Hepatocyte (in vitro differentiated cells): Measurements from ENCODE around the gene RGS3.

Experiments
- EZH2 ChIP-seq: fragments of 200-600 bp; sonication (generic); IDR thresholded peaks from 2 replicates; pipeline ENCODE4 v1.6.1; 2016; ENCODE audit warnings: antibody characterized with exemption, mild to moderate bottlenecking, borderline replicate concordance
- EZH2phosphoT487 ChIP-seq: fragments of 200-600 bp; sonication (generic); IDR thresholded peaks from one replicate; pipeline ENCODE4 v1.6.1; 2018; ENCODE audit warnings: antibody characterized with exemption, mild to moderate bottlenecking, low read depth, moderate library complexity; ENCODE audit not compliant: unreplicated experiment, severe bottlenecking
- TF ChIP-seq, protein P1 (sequence below): fragments of 200-600 bp; sonication (generic); IDR thresholded peaks from 2 replicates; pipeline ENCODE4 v1.5.1; 2016; ENCODE audit warnings: antibody characterized with exemption, mild to moderate bottlenecking; ENCODE audit not compliant: poor library complexity

DNA sequence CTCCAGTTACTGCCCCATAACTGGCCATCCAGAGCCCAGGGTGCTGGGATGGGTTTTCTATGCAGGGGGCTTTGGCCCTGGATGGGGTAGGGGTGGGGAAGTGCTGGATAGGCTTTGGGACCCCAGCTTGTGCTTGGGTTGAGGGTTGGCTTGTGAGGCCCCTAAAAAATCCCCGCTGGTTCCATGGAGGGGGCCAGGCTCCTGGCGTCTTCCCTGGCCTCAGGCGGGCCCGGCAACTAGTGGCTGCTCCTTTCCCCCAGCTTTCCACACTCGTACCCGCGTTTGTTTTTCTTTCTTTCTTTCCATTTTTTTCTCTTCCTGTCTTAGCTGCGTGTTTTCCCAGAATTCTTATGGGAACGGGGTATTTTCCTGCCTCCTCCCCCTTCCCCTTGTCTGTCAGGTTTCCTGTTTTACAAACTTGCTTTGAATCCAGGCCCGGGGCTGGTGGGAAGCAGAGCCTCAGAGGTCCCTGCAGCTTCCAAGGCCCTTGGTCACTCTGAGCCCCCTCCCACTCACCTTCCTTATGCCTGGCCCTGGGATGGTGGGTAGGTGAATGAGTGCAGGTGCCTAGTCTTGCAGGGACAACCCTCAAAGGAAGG is 40.2 kb downstream of the RGS3 start:
- TF ChIP-seq, protein P1, sequence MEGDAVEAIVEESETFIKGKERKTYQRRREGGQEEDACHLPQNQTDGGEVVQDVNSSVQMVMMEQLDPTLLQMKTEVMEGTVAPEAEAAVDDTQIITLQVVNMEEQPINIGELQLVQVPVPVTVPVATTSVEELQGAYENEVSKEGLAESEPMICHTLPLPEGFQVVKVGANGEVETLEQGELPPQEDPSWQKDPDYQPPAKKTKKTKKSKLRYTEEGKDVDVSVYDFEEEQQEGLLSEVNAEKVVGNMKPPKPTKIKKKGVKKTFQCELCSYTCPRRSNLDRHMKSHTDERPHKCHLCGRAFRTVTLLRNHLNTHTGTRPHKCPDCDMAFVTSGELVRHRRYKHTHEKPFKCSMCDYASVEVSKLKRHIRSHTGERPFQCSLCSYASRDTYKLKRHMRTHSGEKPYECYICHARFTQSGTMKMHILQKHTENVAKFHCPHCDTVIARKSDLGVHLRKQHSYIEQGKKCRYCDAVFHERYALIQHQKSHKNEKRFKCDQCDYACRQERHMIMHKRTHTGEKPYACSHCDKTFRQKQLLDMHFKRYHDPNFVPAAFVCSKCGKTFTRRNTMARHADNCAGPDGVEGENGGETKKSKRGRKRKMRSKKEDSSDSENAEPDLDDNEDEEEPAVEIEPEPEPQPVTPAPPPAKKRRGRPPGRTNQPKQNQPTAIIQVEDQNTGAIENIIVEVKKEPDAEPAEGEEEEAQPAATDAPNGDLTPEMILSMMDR, result no peak
- TF ChIP-seq EZH2 (no peak), EZH2phosphoT487 (no peak)
